Measurements from ENCODE around the gene H1-8. TPM values are rescaled to one million over a fixed set of nuclear protein-coding genes. Genes with fewer than 3 reads are reported as not detected.
A peak's percentile ranks its signal among the peaks of the same experiment; 100 is the strongest.

Gene H1-8
- total RNA-seq, 1 experiment from 2014 or later = not detected

DNA sequence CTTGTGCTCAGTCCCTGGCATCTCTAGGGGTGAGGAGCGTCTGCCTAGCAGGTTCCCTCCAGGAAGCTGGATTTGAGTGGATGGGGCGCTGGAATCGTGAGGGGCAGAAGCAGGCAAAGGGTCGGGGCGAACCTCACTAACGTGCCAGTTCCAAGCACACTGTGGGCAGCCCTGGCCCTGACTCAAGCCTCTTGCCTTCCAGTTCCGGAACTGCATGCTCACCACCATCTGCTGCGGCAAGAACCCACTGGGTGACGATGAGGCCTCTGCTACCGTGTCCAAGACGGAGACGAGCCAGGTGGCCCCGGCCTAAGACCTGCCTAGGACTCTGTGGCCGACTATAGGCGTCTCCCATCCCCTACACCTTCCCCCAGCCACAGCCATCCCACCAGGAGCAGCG is 9.6 kb upstream of the H1-8 start:
- Histone ChIP-seq H3T11ph (ENCODE audit: low read length) (no peak overlapping the region), H2BK15ac (ENCODE audit: low read depth, low read length) (no peak overlapping the region), H3K18ac (ENCODE audit: insufficient read length, low read depth, low read length) (no peak overlapping the region), H2BK12ac (ENCODE audit: insufficient read length, low read depth, low read length) (no peak overlapping the region), H3K23ac (ENCODE audit: insufficient read length, low read depth, low read length) (no peak overlapping the region), H4K91ac (ENCODE audit: insufficient read length, low read depth, low read length) (no peak overlapping the region), H3K9me3 (ENCODE audit: control insufficient read depth, low read depth, low read length) (no peaks in the 10 kb centered on the region), H2AK5ac (ENCODE audit: insufficient read length, low read length) (no peak overlapping the region), H3K4me2 (ENCODE audit: insufficient read depth, insufficient read length, low read length) (no peak overlapping the region), H2BK120ac (ENCODE audit: low read depth, low read length, poor library complexity, severe bottlenecking) (no peak overlapping the region), H3K4me1 (ENCODE audit: insufficient read depth, low read length) (peaks cover 15% of the 10 kb centered on the region; the same call in 1 of the 2 replicates), H2BK5ac (ENCODE audit: insufficient read length, low read length) (no peak overlapping the region), H2AFZ (ENCODE audit: low read length) (no peak overlapping the region), H3K79me2 (ENCODE audit: insufficient read depth, low read length) (no peaks in the 10 kb centered on the region), H4K20me1 (ENCODE audit: control insufficient read depth, insufficient read depth, insufficient read length) (no peaks in the 10 kb centered on the region), H3K4ac (ENCODE audit: low read depth, low read length) (no peak overlapping the region), H3K9ac (ENCODE audit: extremely low read depth, insufficient read length, low read length) (no peak overlapping the region), H4K8ac (replicated peaks; ENCODE audit: insufficient read length, low read depth, low read length) (no peak overlapping the region), H3K79me1 (ENCODE audit: insufficient read depth, low read depth, low read length, poor library complexity, severe bottlenecking) (no peaks in the 10 kb centered on the region), H3K56ac (ENCODE audit: insufficient read length, low read depth, low read length) (no peak overlapping the region), H4K5ac (ENCODE audit: insufficient read length, low read depth, low read length) (no peak overlapping the region), H3K27me3 (ENCODE audit: insufficient read depth, low read length) (no peaks in the 10 kb centered on the region), H2BK20ac (ENCODE audit: low read depth, low read length, poor library complexity, severe bottlenecking) (no peak overlapping the region), H3K27ac (ENCODE audit: insufficient read length, low read depth, low read length) (no peak overlapping the region), H3K14ac (ENCODE audit: insufficient read depth, low read length) (no peak overlapping the region), H3K23me2 (ENCODE audit: insufficient read length, low read depth, low read length, poor library complexity, severe bottlenecking) (no peaks in the 10 kb centered on the region)
- no peak overlapping the region for H3K4me3 Mint-ChIP-seq
- peaks cover 11% of the 10 kb centered on the region for H3K27me3 Mint-ChIP-seq (ENCODE audit: low read depth)
- peak overlapping the region in 1 of 3 experiments; percentile 65; a peak in 2 of 7 replicates for H3K27ac Mint-ChIP-seq
- no peak for DNase-seq
- TF ChIP-seq, protein P1, sequence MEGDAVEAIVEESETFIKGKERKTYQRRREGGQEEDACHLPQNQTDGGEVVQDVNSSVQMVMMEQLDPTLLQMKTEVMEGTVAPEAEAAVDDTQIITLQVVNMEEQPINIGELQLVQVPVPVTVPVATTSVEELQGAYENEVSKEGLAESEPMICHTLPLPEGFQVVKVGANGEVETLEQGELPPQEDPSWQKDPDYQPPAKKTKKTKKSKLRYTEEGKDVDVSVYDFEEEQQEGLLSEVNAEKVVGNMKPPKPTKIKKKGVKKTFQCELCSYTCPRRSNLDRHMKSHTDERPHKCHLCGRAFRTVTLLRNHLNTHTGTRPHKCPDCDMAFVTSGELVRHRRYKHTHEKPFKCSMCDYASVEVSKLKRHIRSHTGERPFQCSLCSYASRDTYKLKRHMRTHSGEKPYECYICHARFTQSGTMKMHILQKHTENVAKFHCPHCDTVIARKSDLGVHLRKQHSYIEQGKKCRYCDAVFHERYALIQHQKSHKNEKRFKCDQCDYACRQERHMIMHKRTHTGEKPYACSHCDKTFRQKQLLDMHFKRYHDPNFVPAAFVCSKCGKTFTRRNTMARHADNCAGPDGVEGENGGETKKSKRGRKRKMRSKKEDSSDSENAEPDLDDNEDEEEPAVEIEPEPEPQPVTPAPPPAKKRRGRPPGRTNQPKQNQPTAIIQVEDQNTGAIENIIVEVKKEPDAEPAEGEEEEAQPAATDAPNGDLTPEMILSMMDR (conservative IDR thresholded peaks at IDR 0.05) = no peak
- H3K9me3 Mint-ChIP-seq = no peaks in the 10 kb centered on the region
- no peaks in the 10 kb centered on the region; a peak in 1 of 7 replicates for H3K36me3 Mint-ChIP-seq (ENCODE audit: insufficient read depth in 1 of 3, low read depth in 3 of 3)
- peaks cover 39 to 52% of the 10 kb centered on the region in 2 experiments for H3K4me1 Mint-ChIP-seq
- no CpG with 5 or more reads among the region's 16 CpGs for WGBS (ENCODE audit: extremely low coverage, insufficient read length, low lambda C conversion rate)

All from H9 (cell line).